DOHH2 (cell line): ENCODE results near the gene DOCK4.

Experiments
- H3F3A ChIP-seq: fragments of 200-600 bp; sonication (generic), shearing (Covaris generic); 2 replicates; pipeline ENCODE4 v1.6.0; 2016; ENCODE audit warnings: antibody characterized with exemption, mild to moderate bottlenecking; ENCODE audit not compliant: control insufficient read depth, insufficient read depth
- H3K27ac ChIP-seq: fragments of 200-600 bp; sonication (generic); 2 replicates; pipeline ENCODE4 v1.5.1; 2014; ENCODE audit warnings: low read depth, mild to moderate bottlenecking, low read length, moderate library complexity
- H3K27me3 ChIP-seq: fragments of 200-600 bp; sonication (generic); 2 replicates; pipeline ENCODE4 v1.6.1; 2014; ENCODE audit warnings: mild to moderate bottlenecking, low read length, mixed read lengths; ENCODE audit not compliant: control insufficient read depth
- H3K36me3 ChIP-seq: fragments of 200-600 bp; sonication (generic); 2 replicates; pipeline ENCODE4 v1.6.1; 2014; ENCODE audit warnings: mild to moderate bottlenecking, low read length, moderate library complexity, mixed read lengths; ENCODE audit not compliant: control insufficient read depth
- H3K4me1 ChIP-seq: fragments of 200-600 bp; sonication (generic); 2 replicates; pipeline ENCODE4 v1.6.1; 2014; ENCODE audit warnings: mild to moderate bottlenecking, low read length, mixed read lengths; ENCODE audit not compliant: control insufficient read depth
- H3K4me2 ChIP-seq: fragments of 200-600 bp; sonication (generic); 2 replicates; pipeline ENCODE4 v1.6.0; 2014; ENCODE audit warnings: mild to moderate bottlenecking, low read length, moderate library complexity
- H3K4me3 ChIP-seq: fragments of 200-600 bp; sonication (generic); 2 replicates; pipeline ENCODE4 v1.5.1; 2014; ENCODE audit warnings: mild to moderate bottlenecking, low read length, mixed read lengths
- H3K79me2 ChIP-seq: fragments of 200-600 bp; sonication (generic); 2 replicates; pipeline ENCODE4 v1.6.1; 2014; ENCODE audit warnings: mild to moderate bottlenecking, low read length, mixed read lengths; ENCODE audit not compliant: control insufficient read depth
- H3K9me2 ChIP-seq: fragments of 200-600 bp; sonication (generic); replicated peaks from 2 replicates; pipeline ENCODE4 v1.6.1; 2014; ENCODE audit warnings: mild to moderate bottlenecking, low read length, mixed read lengths; ENCODE audit not compliant: control insufficient read depth
- H3K9me3 ChIP-seq: fragments of 200-600 bp; sonication (generic); 2 replicates; pipeline ENCODE4 v1.6.1; 2014; ENCODE audit warnings: antibody characterized with exemption, low read length, mixed read lengths; ENCODE audit not compliant: control insufficient read depth, insufficient read depth
- H4K20me1 ChIP-seq: fragments of 200-600 bp; sonication (generic); 2 replicates; pipeline ENCODE4 v1.6.0; 2014; ENCODE audit warnings: low read depth, mild to moderate bottlenecking, antibody characterized with exemption, low read length, moderate library complexity; ENCODE audit not compliant: control insufficient read depth, insufficient read depth
- CTCF ChIP-seq: fragments of 200-600 bp; sonication (generic); IDR thresholded peaks from one replicate; pipeline ENCODE4 v1.5.1; 2014; ENCODE audit warnings: antibody characterized with exemption, mild to moderate bottlenecking, low read depth, low read length; ENCODE audit not compliant: poor library complexity, severe bottlenecking
- EZH2phosphoT487 ChIP-seq: fragments of 200-600 bp; sonication (generic); IDR thresholded peaks from 2 replicates; pipeline ENCODE4 v1.6.1; 2017; ENCODE audit warnings: borderline replicate concordance, mild to moderate bottlenecking, antibody characterized with exemption, low read length, moderate library complexity, mixed read lengths

DOCK4 gene

GRCh38 chr7:111894518-111894917, 311.7 kb downstream of the DOCK4 start:
- Histone ChIP-seq H3K79me2 (no peaks in the 10 kb centered on the region), H3F3A (no peaks in the 10 kb centered on the region), H3K4me1 (no peaks in the 10 kb centered on the region), H3K36me3 (no peaks in the 10 kb centered on the region), H3K27ac (no peak overlapping the region), H3K9me3 (no peaks in the 10 kb centered on the region), H4K20me1 (no peaks in the 10 kb centered on the region), H3K27me3 (no peaks in the 10 kb centered on the region), H3K4me3 (no peak overlapping the region), H3K9me2 (no peaks in the 10 kb centered on the region), H3K4me2 (no peak overlapping the region)
- TF ChIP-seq EZH2phosphoT487 (no peak), CTCF (no peak)

DNA sequence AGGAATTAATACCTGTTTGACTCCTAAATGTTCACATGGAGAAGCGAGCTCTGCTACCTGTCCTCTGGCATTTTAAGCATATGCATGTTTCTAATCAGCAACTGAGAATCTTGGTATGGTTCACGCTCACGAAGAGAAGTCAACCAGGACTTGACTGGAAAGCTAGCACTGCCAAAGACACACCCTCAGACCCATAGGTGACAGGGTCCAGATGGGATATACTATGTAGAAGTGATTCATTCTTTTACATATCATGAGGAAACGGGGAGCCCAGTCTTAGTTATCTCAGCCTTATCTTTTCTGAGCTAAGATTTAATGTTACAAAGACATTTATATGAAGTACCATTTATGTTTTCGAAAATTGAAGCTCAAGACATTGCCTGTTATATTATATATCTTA, 313.0 kb downstream of the DOCK4 start:
- H3K4me1 ChIP-seq: no peaks in the 10 kb centered on the region
- H3K9me3 ChIP-seq: no peaks in the 10 kb centered on the region
- H3K79me2 ChIP-seq: no peaks in the 10 kb centered on the region
- no peaks in the 10 kb centered on the region for H4K20me1 ChIP-seq
- H3K27me3 ChIP-seq: no peaks in the 10 kb centered on the region
- TF ChIP-seq EZH2phosphoT487: no peak
- TF ChIP-seq CTCF: no peak
- H3K9me2 ChIP-seq: no peaks in the 10 kb centered on the region
- H3K4me3 ChIP-seq: no peak overlapping the region
- no peaks in the 10 kb centered on the region for H3F3A ChIP-seq
- H3K27ac ChIP-seq: no peak overlapping the region
- no peaks in the 10 kb centered on the region for H3K36me3 ChIP-seq
- no peak overlapping the region for H3K4me2 ChIP-seq

GRCh38 chr7:111892588-111892987, 313.6 kb downstream of the DOCK4 start:
- H3K4me3 ChIP-seq: no peak overlapping the region
- no peaks in the 10 kb centered on the region for H3K9me2 ChIP-seq
- no peaks in the 10 kb centered on the region for H3K79me2 ChIP-seq
- no peaks in the 10 kb centered on the region for H3F3A ChIP-seq
- no peaks in the 10 kb centered on the region for H3K27me3 ChIP-seq
- H3K4me2 ChIP-seq: no peak overlapping the region
- no peaks in the 10 kb centered on the region for H4K20me1 ChIP-seq
- no peak for TF ChIP-seq CTCF
- H3K4me1 ChIP-seq: no peaks in the 10 kb centered on the region
- H3K27ac ChIP-seq: no peak overlapping the region
- no peaks in the 10 kb centered on the region for H3K36me3 ChIP-seq
- no peaks in the 10 kb centered on the region for H3K9me3 ChIP-seq

- Histone ChIP-seq H4K20me1 (no peaks in the 10 kb centered on the region), H3K9me3 (no peaks in the 10 kb centered on the region), H3K4me3 (no peak overlapping the region), H3K9me2 (no peaks in the 10 kb centered on the region), H3K4me1 (no peaks in the 10 kb centered on the region), H3K27me3 (no peaks in the 10 kb centered on the region), H3K79me2 (no peaks in the 10 kb centered on the region), H3K4me2 (no peak overlapping the region), H3K36me3 (no peaks in the 10 kb centered on the region), H3K27ac (no peak overlapping the region), H3F3A (no peaks in the 10 kb centered on the region)
- TF ChIP-seq CTCF: no peak
- TF ChIP-seq EZH2phosphoT487: no peak
These were observed 318.5 kb downstream of the DOCK4 start for GRCh38 chr7:111887734-111888133.
